H54 (cell line): ENCODE data around the gene CALM1.

ENCODE experiments used
- DNase-seq: peaks from one replicate; pipeline ENCODE4 v3.0.0; 2011; ENCODE audit warnings: low spot score, mixed read lengths; ENCODE audit not compliant: insufficient read length
- FAIRE-seq: peaks from 3 replicates; lab custom pipeline; 2011; peaks lifted over from hg19 to GRCh38; lab: Jason Lieb, UNC
- POLR2A ChIP-seq: IDR thresholded peaks from 2 replicates; pipeline ENCODE4 v1.6.1; 2011; ENCODE audit warnings: low read depth, mild to moderate bottlenecking, low read length

The CALM1 gene

DNA sequence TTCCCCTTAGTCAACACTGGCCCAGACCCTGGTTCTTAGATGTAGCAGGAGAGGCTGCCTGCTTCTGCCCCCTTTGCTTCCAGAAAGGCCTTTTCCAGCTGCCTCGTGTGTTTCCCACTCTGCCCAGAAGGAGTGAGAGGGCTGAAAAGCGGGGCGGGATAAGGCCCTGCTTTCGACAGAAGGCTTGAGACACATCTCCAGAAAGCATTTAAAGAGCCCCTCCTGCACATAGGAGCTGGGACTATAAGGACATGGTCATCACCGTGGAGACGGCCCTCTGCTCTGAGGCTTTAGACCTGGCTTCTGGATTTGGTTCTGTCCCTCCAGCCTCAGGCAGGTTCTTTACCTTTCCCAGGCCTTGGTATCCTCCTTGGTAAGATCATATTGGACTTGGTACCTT, 11.9 kb downstream of the CALM1 start:
- FAIRE-seq (no peak), DNase-seq (no peak)
- TF ChIP-seq POLR2A = no peak

DNA sequence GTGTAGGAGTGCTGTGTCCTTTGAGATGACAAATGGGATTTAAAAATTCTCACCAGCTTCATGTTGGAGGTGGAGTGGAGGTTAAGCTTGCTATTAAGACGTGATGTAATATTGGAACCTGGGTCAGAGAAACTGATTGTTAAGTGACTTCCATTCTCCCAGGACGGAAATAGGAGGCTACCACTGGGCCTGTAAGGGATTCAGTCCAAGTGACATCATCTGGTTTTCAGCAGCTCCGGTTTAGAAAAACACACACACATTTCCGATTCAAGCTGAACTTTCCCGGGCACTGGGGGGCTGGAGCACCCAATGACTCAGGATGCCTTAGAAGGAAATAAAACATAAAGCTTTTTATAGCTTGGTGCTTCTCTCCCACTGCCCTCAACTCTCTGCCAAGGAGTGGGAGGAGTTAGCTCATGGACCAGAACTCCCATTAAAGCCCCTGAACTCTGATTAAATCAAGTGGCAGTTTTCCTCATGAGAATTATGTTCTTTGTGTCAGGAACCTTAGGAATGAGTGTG, 12.4 kb downstream of the CALM1 start:
- no peak for TF ChIP-seq POLR2A
- DNase-seq = peak; percentile 93
- peak; percentile 98 for FAIRE-seq

DNA sequence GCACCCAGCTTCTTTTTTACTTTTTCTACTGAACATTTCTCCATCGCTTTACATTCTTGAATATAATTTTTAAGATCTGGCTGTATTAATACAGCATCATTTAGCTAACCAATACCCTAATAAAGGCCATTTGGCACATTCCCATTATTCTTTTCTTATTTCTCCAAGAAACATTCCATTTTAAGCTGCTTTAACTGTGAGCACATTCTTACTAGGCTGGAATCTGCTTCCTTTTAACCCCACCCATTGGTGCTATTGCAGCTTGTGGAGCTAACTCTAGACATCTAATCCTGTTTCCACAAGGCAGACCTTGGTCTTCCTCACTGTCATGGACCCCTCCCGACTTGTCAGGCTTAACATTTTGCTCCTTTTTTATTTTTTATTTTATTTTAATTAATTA, 15.2 kb downstream of the CALM1 start:
- TF ChIP-seq POLR2A = no peak
- FAIRE-seq (no peak), DNase-seq (no peak)

DNA sequence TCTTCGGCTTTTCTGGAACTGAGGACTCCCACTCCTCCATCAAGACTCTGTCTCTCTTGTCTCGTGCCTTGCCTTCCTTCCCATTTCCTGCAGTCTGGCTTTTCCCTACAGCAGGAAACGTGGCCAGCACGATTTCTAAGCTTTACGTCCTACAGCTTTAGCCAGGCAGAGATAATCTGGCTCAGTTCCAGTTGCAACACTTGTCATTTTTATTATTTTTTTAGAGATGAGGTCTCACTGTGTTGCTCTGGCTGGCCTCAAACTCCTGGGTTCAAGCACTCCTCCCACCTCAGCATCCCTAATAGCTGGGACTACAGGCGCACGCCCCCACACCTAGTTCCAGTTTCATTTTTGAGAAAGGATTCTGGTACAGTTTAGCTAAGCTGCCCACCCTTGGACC, 19.9 kb downstream of the CALM1 start:
- no peak for DNase-seq
- no peak for FAIRE-seq
- TF ChIP-seq POLR2A = no peak

DNA sequence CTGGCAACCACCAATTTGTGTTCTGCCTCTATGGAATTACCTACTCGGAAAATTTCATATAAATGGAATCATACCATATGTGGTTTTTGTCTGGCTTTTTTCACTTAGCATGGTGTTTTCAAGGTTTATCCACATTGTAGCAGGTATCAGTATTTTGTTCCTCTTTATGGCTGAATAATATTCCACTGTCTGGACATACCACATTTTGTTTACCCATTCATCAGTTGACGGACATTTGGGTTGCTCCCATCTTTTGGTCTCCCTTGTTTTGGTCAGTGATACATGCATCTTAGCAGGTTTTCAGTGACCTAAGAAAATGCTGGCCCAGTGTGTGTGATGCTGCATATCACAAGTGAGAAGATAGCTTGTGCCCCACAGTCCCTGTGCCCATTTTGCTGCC, 21.2 kb downstream of the CALM1 start:
- FAIRE-seq = no peak

DNA sequence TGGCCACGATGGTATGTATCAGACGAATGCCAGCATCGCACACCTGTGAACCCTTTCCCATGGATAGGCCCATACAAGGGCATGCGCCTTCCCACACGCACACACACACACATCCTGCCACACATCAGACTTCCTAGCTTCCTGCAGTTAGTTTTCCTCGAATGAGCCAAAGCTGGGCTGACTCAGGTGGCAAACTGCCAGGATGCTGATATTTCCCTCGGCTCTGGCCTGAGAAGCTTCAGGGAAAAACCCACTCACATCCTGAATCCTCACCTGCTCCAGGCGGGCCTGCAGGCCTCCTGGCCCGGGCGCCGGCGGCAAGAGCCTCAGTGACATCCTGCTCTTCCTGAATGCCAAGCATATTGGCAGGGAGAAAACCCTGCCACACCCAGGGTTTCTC, 22.4 kb downstream of the CALM1 start:
- DNase-seq (peak; percentile 95), FAIRE-seq (peak; percentile 98)
- TF ChIP-seq POLR2A = no peak

More for the DNA sequence above, 21.2 kb downstream of the CALM1 start:
- DNase-seq = no peak
- TF ChIP-seq POLR2A = no peak

DNA sequence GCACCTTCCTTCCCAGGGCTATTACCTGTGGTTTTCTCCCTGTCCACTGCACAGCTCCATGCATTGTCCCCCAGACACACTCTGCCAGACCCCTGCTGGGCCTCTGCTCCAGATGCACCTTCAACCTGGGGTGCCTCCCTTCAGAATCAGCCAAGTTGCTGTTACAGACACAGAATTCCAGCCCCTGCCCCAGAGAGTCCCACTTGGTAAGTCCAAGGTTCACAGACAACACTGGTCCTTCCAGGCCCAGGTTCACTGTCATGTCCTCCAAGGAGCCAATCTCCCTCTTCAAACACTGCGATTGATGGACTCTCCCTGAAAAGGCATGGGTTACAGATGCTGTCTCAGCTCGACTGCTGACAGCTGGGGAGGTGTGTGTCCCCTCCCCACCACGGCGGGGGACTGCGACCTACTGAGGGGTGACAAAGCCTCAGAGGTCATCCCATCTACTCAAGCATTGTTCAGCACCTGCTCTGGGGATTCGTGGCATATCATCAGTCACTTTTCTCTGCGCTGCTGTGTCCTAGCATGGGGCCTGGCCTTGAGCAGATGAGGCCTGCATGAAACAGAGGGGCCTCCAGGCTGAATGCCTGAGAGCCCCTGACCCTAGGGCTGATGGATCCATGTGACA, 24.3 kb downstream of the CALM1 start:
- TF ChIP-seq POLR2A = no peak
- FAIRE-seq = no peak

DNA sequence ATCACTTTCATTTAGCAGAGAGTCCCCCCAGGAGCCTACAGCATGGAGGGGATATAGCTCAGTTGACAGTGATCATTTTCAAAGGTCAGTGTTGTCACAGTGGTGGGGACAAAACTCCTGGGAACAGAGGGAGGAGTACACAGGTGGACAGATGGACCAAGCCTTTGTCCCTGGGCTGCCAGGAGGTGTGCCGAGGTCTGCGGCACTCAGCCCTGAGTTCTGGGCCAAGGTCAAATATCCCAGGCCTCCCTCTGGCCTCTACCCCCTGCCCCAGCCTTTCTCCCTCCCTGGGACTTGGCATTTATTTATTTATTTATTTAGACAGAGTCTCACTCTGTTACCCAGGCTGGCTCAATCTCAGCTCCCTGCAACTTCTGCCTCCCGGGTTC, 24.8 kb downstream of the CALM1 start:
- FAIRE-seq = no peak
- DNase-seq = no peak
- no peak for TF ChIP-seq POLR2A

More for the DNA sequence above, 24.3 kb downstream of the CALM1 start:
- DNase-seq = no peak

DNA sequence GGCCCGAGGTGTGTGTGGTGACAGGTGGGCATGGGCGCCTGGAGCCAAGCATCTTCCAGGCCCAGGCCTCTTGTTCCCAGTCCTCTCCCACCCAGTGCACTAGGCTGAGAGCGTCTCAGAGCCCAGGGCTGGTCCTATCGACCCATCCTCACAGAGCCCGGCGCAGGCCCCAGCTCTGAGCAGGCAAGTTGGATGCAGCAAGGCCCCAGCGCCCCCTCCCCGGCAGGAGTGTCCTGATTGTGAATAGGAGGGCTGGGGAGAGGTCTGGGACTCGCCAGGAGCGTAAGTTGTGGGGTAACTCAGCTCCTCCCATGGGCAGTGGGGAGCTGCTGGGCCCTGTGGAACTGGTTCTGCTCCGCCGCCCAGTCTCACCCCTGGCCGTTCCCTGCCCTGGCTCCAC, 26.3 kb downstream of the CALM1 start:
- FAIRE-seq (no peak), DNase-seq (no peak)
- no peak for TF ChIP-seq POLR2A

DNA sequence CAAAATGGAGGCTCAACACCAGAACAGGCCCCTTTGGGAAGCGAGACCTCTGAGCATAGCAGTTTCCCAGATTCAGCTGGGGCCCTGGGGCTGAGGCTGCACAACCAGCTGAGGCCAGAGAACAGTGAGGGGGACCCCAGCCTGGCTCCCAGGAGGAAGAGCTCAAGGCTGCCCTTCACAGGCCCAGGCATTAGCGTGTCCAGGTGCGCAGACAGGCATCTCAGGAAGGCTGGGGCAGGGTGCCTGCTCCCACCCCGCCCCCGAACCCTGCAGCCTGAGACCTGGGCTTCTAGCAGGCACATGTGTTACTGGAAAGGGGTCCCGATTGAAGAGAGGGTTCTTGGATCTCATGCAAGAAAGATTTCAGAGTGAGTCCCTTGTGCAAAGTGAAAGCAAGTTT, 27.2 kb downstream of the CALM1 start:
- DNase-seq = no peak
- TF ChIP-seq POLR2A = no peak
- no peak for FAIRE-seq

DNA sequence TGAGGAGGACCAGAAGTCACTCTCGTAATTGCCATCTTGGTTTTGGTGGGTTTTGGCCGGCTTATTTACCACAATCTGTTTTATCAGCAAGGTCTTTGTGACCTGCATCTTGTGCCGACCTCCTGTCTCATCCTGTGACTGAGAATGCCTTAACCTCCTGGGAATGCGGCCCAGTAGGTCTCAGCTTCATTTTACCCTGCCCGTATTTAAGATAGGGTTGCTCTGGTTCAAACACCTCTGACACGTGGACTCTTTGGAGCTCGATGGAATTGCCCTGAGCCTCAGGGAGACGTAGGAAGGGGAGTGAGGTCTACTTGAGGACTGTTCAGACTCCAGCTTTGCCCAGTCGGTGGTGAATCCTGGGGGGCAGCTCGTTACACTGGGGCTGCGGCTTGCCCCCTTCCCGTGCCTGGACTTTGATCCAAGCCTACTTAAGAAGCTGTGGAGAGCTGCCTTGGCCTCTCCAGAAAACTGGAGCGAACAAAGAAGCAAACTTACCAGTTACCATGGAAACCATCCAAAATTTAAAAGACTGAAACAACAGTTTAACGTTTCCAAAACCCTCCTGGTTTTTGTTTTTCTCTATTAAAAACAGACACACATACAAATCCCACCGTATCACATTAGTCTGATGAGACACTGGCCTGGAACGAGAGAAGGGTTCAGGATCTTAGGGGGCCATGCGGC, 28.0 kb downstream of the CALM1 start:
- no peak for TF ChIP-seq POLR2A
- FAIRE-seq (no peak), DNase-seq (no peak)

DNA sequence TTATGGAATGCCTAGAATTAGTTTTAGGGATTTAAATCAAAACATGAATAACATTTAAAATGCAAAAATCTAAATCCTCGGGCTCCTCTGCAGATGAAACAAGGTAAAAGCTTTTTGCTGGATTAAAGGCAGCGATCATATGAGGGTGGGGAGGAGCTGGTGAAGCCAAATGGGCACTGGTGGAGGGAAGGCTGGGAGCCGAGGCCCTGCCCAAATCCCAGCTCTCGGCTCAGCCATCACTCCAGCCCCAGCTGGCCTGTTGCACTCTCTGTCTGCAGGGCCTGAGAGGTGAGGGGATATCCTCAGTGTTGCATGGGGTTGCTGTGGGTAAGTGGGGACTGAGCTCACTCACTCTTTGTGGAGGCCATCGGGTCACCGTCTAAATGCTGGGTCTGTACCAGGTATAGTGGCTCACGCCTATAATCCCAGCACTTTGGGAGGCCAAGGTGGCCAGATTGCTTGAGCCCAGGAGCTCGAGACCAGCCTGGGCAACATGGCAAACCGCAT, 28.6 kb downstream of the CALM1 start:
- FAIRE-seq (no peak), DNase-seq (no peak)
- TF ChIP-seq POLR2A = no peak

DNA sequence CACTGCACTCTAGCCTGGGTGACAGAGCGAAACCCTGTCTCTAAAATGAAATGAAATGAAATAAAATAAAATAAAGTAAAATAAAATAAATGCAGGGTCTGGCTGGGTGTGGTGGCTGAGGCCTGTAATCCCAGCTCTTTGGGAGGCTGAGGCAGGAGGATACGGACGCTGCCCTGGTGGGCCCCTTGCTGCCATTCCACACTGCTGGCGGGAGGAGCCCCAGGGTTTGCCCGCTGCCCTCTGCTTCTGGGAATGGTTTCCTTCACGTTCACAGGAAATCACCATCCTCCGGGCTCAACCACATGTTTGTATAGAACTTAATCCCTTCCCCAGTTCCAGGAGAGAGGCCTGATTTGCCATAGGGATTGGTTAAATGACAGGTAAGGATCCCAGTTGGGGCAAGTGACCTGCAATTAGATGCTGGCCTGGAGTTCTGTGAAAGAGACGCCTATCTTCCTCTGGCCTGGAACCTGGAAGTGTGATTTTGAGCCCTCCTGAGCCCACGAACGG, 29.3 kb downstream of the CALM1 start:
- FAIRE-seq (no peak), DNase-seq (no peak)
- TF ChIP-seq POLR2A = no peak

DNA sequence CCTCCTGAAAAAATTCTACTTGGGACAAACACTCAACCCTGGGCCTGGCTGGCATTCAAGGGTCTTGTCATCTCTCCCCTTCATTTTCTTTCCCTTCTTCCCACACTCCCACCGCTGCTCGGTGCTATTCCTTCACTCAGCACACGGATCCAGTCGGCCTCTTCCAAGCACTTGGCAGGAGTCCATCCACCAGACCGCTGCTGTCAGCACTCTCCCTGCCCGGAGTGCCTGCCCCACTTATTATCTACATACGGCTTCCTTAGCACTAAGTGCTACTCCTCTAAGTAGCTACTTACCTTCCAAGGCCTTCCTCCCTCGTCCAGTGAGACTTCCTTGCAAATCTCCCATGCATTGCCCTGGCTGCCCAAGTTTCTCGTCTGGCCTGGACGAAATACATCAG, 29.8 kb downstream of the CALM1 start:
- no peak for TF ChIP-seq POLR2A
- FAIRE-seq (no peak), DNase-seq (no peak)

DNA sequence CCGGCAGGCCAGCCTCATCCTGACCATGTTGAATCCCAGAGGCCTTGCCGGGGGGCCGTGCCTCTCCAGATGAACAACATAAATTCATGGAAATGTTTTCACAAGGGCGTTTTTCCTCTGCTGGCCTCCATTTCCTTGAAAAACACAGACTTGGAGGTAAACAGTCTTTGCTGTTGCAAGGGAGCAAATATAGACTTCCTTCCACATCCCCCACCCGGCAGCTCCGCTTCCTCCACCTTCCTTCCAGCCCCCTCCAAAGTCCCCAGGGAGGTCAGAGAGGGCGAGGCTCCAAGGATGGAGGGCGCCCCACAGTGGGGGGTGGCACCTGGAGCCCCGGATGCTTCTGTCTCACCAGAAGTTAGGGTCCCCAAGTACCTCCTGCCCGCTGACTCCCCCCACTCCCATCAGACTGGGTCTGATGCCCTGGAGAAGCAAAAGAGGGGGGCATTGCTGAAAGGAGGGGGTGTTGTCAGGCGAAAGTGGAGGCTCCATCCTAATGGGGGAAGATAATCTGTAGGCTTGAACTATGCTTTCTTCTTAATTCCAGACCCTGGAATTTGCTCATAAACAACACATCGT, 31.1 kb downstream of the CALM1 start:
- no peak for TF ChIP-seq POLR2A
- DNase-seq = no peak
- FAIRE-seq = no peak
